Upper lobe of left lung (tissue), 4 donors: ENCODE data around the gene OMA1.

ENCODE experiments used
- EP300 ChIP-seq, 4 donors: sonication (generic); formaldehyde crosslinking; IDR thresholded peaks; one replicate each; pipeline ENCODE4 v1.5.1; 2017; ENCODE audit warnings: antibody characterized with exemption in 4 of 4, control low read depth in 2 of 4
- POLR2A ChIP-seq, 4 donors: fragments of 450-650 bp; IDR thresholded peaks; one replicate each; pipeline ENCODE4 v1.5.1; 2016 to 2017; ENCODE audit warnings: antibody characterized with exemption in 4 of 4, mild to moderate bottlenecking in 2 of 4
- POLR2AphosphoS5 ChIP-seq, 2 donors: sonication (generic); formaldehyde crosslinking; IDR thresholded peaks; one replicate each; pipeline ENCODE4 v1.5.1; 2017; ENCODE audit warnings: antibody characterized with exemption in 2 of 2
- TF ChIP-seq, protein P1 (sequence below), 6 experiments: fragments of 450-650 bp in 4 of 6; fragments of 200-600 bp in 2 of 6; sonication (generic) in 2 of 6; IDR thresholded peaks; one replicate each; pipeline ENCODE4 v1.5.1; 2016 to 2019; ENCODE audit warnings: antibody characterized with exemption in 6 of 6

DNA sequence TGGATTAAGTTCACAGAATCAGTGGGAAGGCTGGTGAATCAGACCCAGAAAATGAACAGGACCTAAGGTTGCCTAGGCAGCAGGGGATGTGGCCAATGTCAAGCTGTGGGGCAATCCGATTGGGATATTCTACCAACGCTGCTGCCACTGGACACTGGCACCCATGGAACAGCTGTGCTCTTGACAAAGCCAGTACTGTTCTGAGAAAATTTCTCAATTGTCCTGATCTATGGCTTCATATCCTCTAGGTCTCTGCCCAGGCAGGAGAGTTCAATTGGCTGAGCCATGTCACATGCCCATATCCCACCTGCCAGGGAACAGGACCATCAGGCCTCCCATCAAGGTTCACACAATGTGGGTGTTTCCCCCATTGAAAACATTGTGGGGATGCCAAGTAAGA is 24.3 kb upstream of the OMA1 start:
- TF ChIP-seq, protein P1, sequence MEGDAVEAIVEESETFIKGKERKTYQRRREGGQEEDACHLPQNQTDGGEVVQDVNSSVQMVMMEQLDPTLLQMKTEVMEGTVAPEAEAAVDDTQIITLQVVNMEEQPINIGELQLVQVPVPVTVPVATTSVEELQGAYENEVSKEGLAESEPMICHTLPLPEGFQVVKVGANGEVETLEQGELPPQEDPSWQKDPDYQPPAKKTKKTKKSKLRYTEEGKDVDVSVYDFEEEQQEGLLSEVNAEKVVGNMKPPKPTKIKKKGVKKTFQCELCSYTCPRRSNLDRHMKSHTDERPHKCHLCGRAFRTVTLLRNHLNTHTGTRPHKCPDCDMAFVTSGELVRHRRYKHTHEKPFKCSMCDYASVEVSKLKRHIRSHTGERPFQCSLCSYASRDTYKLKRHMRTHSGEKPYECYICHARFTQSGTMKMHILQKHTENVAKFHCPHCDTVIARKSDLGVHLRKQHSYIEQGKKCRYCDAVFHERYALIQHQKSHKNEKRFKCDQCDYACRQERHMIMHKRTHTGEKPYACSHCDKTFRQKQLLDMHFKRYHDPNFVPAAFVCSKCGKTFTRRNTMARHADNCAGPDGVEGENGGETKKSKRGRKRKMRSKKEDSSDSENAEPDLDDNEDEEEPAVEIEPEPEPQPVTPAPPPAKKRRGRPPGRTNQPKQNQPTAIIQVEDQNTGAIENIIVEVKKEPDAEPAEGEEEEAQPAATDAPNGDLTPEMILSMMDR (IDR thresholded peaks at IDR 0.05): no peak
- no peak for TF ChIP-seq POLR2A (IDR thresholded peaks at IDR 0.05)
- TF ChIP-seq EP300 (IDR thresholded peaks at IDR 0.05): no peak
- no peak for TF ChIP-seq POLR2AphosphoS5 (IDR thresholded peaks at IDR 0.05)
